Subcutaneous abdominal adipose tissue (tissue), 5 donors: ENCODE measurements around the gene LPAR5.
A peak's percentile ranks its signal among the peaks of the same experiment; 100 is the strongest.

ENCODE experiments used
- H3K27ac ChIP-seq: one replicate; pipeline ENCODE4 v1.7.0; 2013; ENCODE audit warnings: low read depth, mild to moderate bottlenecking, inconsistent platforms, low read length, moderate library complexity
- H3K27me3 ChIP-seq, 5 donors: one replicate each; pipeline ENCODE4 v1.7.0; 2013; ENCODE audit warnings: low read length in 5 of 5, inconsistent platforms in 1 of 5; ENCODE audit not compliant: control insufficient read depth in 5 of 5, insufficient read depth in 4 of 5
- H3K36me3 ChIP-seq, 5 donors: one replicate each; pipeline ENCODE4 v1.7.0; 2013; ENCODE audit warnings: low read length in 5 of 5; ENCODE audit not compliant: control insufficient read depth in 5 of 5, insufficient read depth in 5 of 5
- H3K4me1 ChIP-seq, 5 donors: one replicate each; pipeline ENCODE4 v1.7.0; 2013; ENCODE audit warnings: low read length in 5 of 5, mild to moderate bottlenecking in 3 of 5, moderate library complexity in 1 of 5; ENCODE audit not compliant: control insufficient read depth in 5 of 5, insufficient read depth in 5 of 5
- H3K4me3 ChIP-seq, 5 donors: one replicate each; pipeline ENCODE4 v1.7.0; 2013; ENCODE audit warnings: low read length in 5 of 5, low read depth in 1 of 5
- H3K9ac ChIP-seq, 5 donors: one replicate each; pipeline ENCODE4 v1.7.0; 2013; ENCODE audit warnings: low read length in 5 of 5, mild to moderate bottlenecking in 4 of 5, moderate library complexity in 3 of 5
- H3K9me3 ChIP-seq, 5 donors: one replicate each; pipeline ENCODE4 v1.7.0; 2013; ENCODE audit warnings: low read length in 5 of 5; ENCODE audit not compliant: control insufficient read depth in 5 of 5
- donor health status: healthy.
- donor health status: healthy.
- donor health status: healthy.
- donor health status: healthy.
- donor health status: healthy.

LPAR5 gene

GRCh38 chr12:6570264-6570887, 65.4 kb downstream of the LPAR5 start:
- H3K4me1 ChIP-seq, result peaks cover 2 to 26% (median 20%) of the 10 kb centered on the region in 5 donors
- peaks cover 21 to 67% (median 59%) of the 10 kb centered on the region in 5 donors for H3K36me3 ChIP-seq
- no peaks in the 10 kb centered on the region for H3K27me3 ChIP-seq
- H3K4me3 ChIP-seq, result no peak overlapping the region
- H3K9ac ChIP-seq, result no peak overlapping the region
- no peak overlapping the region for H3K27ac ChIP-seq
- H3K9me3 ChIP-seq, result no peaks in the 10 kb centered on the region

GRCh38 chr12:6569786-6570185, 66.0 kb downstream of the LPAR5 start:
- Histone ChIP-seq H3K9ac (no peak overlapping the region), H3K9me3 (no peaks in the 10 kb centered on the region), H3K36me3 (peaks cover 21 to 62% (median 55%) of the 10 kb centered on the region in 5 donors), H3K27me3 (no peaks in the 10 kb centered on the region), H3K4me3 (no peak overlapping the region), H3K4me1 (peaks cover 2 to 26% (median 20%) of the 10 kb centered on the region in 5 donors), H3K27ac (no peak overlapping the region)

- Histone ChIP-seq H3K27ac (peak overlapping the region; percentile 69), H3K36me3 (peaks cover 20 to 59% (median 52%) of the 10 kb centered on the region in 5 donors), H3K4me3 (no peak overlapping the region), H3K9me3 (no peaks in the 10 kb centered on the region), H3K9ac (no peak overlapping the region), H3K4me1 (peaks cover 2 to 26% (median 20%) of the 10 kb centered on the region in 5 donors), H3K27me3 (no peaks in the 10 kb centered on the region)
These were observed 66.4 kb downstream of the LPAR5 start for GRCh38 chr12:6569312-6569711.
